Esophagus muscularis mucosa (tissue), 3 donors: ENCODE data around the gene SLN.
A peak's percentile ranks its signal among the peaks of the same experiment; 100 is the strongest.

Experiments used
- CTCF ChIP-seq, 3 experiments: fragments of 200-600 bp in 2 of 3; fragments of 450-650 bp in 1 of 3; sonication (generic) in 2 of 3; IDR thresholded peaks; one replicate each; pipeline ENCODE4 v1.5.1; 2017 to 2019; ENCODE audit warnings: antibody characterized with exemption in 3 of 3, mild to moderate bottlenecking in 2 of 3, moderate library complexity in 1 of 3
- POLR2A ChIP-seq: fragments of 450-650 bp; IDR thresholded peaks from one replicate; pipeline ENCODE4 v1.6.1; 2017; ENCODE audit warnings: antibody characterized with exemption, moderate library complexity, mild to moderate bottlenecking, low read depth
- POLR2AphosphoS5 ChIP-seq, 2 donors: sonication (generic); formaldehyde crosslinking; IDR thresholded peaks; one replicate each; pipeline ENCODE4 v1.6.1; 2017; ENCODE audit warnings: antibody characterized with exemption in 2 of 2

GRCh38 chr11:107689317-107690202 lies 22.3 kb downstream of the SLN start:
- TF ChIP-seq POLR2A (no peak), CTCF (IDR thresholded peaks at IDR 0.05) (peak; percentile 59 to 65 (median 59)), POLR2AphosphoS5 (IDR thresholded peaks at IDR 0.05) (no peak)
